AG04450 (cell line): ENCODE results near the gene RPL28. TPM values are rescaled to one million over a fixed set of nuclear protein-coding genes. Genes with fewer than 3 reads are reported as not detected.

Experiments
- CTCF ChIA-PET: fragments of 300-600, 350-600 bp; formaldehyde crosslinking; extraction: SDS; loops from one replicate; lab custom pipeline; 2022; ENCODE audit warnings: antibody characterized with exemption, inconsistent platforms; lab: Charles Lee
- POLR2A ChIA-PET: fragments of 350-600 bp; formaldehyde crosslinking; extraction: SDS; loops from one replicate; lab custom pipeline; 2021; ENCODE audit warnings: antibody characterized with exemption, inconsistent platforms; lab: Yijun Ruan, JAX
- DNase-seq: peaks from one replicate; pipeline ENCODE4 v3.0.0-alpha.2; 2011; ENCODE audit warnings: low read depth, low spot score
- H3K27ac ChIP-seq: one replicate; pipeline ENCODE4 v1.5.1; 2012; ENCODE audit warnings: low read depth, low read length, control low read depth
- H3K27me3 ChIP-seq: one replicate; pipeline ENCODE4 v1.6.0; 2012; ENCODE audit warnings: low read length; ENCODE audit not compliant: control insufficient read depth, insufficient read depth
- H3K4me3 ChIP-seq: 2 replicates; pipeline ENCODE4 v1.5.1; 2011; ENCODE audit warnings: mild to moderate bottlenecking, low read depth, low read length, control low read depth
- H3K9me3 ChIP-seq: 2 replicates; pipeline ENCODE4 v1.5.1; 2012; ENCODE audit warnings: low read length; ENCODE audit not compliant: control insufficient read depth, insufficient read depth
- polyA plus RNA-seq: library from polyadenylated mRNA; depleted of rRNA; stranded (reverse); fragments of >200 nt; gene quantifications from 2 replicates; pipeline ENCODE4 v1.2.3, GENCODE V29; 2011
- TF ChIP-seq, protein P1 (sequence below): IDR thresholded peaks from 2 replicates; pipeline ENCODE4 v1.5.1; 2011; ENCODE audit warnings: low read depth, low read length, control low read depth, inconsistent platforms

Gene RPL28
- polyA plus RNA-seq, 1 experiment, result 325 TPM

DNA sequence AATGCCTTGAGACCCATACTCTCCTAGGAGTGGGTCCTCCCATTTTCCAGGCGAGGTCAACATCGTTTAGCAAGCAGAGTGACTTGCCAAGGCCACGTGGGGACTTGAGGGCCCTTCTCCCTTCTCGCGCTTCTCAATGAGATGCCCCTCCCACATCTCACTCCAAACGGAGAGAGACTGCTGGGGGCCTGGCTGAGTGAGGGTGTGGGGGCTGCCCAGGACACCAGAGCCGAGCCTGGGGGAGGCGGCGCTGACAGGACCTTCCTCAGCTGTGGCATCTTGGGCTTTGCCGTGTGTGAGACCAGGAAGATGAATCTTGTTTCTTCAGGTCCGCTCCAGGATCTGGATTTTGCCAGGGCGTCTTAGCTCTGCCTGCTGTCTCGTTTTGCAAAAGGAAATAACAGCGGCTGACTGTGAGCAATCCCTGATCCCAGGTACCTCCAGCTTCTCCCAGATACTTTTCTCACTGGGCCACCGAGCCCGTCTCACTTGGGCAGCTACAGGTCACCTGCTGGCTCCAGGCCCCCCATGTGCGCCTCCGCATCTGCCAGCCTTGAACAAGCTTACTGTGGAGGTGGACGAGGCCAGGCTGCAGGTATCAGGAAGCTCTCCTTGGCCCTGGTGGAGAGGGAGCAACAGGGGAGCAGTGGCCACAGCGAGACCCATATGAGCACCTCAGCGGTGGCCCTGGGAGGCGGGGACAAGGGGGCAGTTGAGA lies 37.3 kb upstream of the RPL28 start:
- Histone ChIP-seq H3K4me3 (no peak overlapping the region), H3K9me3 (no peaks in the 10 kb centered on the region; the same call in 1 of the 2 replicates), H3K27ac (no peak overlapping the region), H3K27me3 (peaks cover 16% of the 10 kb centered on the region)
- ChIA-PET POLR2A (interaction anchor here (0.8 kb wide), 1 partner anchor 9 kb away, joined by 3 read pairs; no protein-coding TSS in a partner anchor), CTCF (interaction anchor here (1.3 kb wide), 2 partner anchors 9 kb away, joined by 4 to 6 read pairs; partner anchors contain the start of gene KMT5C)
- TF ChIP-seq, protein P1, sequence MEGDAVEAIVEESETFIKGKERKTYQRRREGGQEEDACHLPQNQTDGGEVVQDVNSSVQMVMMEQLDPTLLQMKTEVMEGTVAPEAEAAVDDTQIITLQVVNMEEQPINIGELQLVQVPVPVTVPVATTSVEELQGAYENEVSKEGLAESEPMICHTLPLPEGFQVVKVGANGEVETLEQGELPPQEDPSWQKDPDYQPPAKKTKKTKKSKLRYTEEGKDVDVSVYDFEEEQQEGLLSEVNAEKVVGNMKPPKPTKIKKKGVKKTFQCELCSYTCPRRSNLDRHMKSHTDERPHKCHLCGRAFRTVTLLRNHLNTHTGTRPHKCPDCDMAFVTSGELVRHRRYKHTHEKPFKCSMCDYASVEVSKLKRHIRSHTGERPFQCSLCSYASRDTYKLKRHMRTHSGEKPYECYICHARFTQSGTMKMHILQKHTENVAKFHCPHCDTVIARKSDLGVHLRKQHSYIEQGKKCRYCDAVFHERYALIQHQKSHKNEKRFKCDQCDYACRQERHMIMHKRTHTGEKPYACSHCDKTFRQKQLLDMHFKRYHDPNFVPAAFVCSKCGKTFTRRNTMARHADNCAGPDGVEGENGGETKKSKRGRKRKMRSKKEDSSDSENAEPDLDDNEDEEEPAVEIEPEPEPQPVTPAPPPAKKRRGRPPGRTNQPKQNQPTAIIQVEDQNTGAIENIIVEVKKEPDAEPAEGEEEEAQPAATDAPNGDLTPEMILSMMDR, result no peak
- DNase-seq, result no peak

- DNase-seq, result no peak
- CTCF ChIA-PET, result no interaction called here
- Histone ChIP-seq H3K27me3 (peaks cover 22% of the 10 kb centered on the region), H3K9me3 (no peaks in the 10 kb centered on the region; the same call in 1 of the 2 replicates), H3K4me3 (no peak overlapping the region), H3K27ac (no peak overlapping the region)
- POLR2A ChIA-PET, result no interaction called here
- TF ChIP-seq, protein P1, result no peak
These were observed 35.0 kb upstream of the RPL28 start for GRCh38 chr19:55350620-55351315.

- Histone ChIP-seq H3K27me3 (peaks cover 24% of the 10 kb centered on the region), H3K9me3 (no peaks in the 10 kb centered on the region; the same call in 1 of the 2 replicates), H3K27ac (no peak overlapping the region), H3K4me3 (no peak overlapping the region)
- TF ChIP-seq, protein P1, result no peak
- DNase-seq, result no peak
- ChIA-PET POLR2A (interaction anchor here (0.9 kb wide), 1 partner anchor 11 kb away, joined by 5 read pairs; the partner anchor contains the start of gene GARIN5B), CTCF (no interaction called here)
These were observed 33.7 kb upstream of the RPL28 start for GRCh38 chr19:55352040-55352439.

DNA sequence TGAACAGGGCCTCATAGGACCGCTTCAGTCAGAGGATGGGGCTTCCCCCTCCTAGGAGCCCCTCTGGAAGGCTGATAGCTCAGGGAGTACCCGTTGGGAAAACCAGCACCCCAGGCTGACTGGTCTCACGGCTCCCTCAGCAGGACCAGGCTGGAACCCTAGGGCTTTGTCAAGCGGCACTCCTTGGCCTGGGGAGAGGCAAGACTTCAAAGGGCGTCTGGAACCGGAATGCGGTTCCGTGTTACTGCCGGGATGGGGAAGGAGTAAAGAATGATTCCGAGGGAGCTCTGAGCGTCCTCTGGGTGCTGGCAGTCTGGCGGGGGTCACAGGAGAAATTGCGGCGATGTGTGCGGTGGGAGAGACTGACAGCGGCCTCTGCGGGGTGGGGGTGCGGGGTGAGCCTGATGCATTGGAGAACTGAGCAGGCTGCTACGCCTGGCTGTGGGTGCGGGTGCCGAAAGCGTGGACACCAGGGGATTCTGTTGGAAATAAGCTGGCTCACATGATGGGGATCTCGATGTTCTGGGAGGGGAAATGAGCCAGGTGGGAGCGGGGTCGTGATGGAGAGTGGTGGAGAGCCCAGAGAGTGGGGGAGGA lies 33.1 kb upstream of the RPL28 start:
- Histone ChIP-seq H3K27me3 (peaks cover 24% of the 10 kb centered on the region), H3K9me3 (no peaks in the 10 kb centered on the region; the same call in 1 of the 2 replicates), H3K4me3 (no peak overlapping the region), H3K27ac (no peak overlapping the region)
- no peak for DNase-seq
- CTCF ChIA-PET, result interaction anchor here (1.2 kb wide), 1 partner anchor 61 kb away, joined by 3 read pairs; no protein-coding TSS in a partner anchor
- POLR2A ChIA-PET, result interaction anchor here (0.9 kb wide), 1 partner anchor 11 kb away, joined by 5 read pairs; the partner anchor contains the start of gene GARIN5B
- TF ChIP-seq, protein P1, result no peak
